Lower leg skin (tissue), 4 donors: ENCODE measurements around the gene GRIN2A. TPM values are rescaled to one million over a fixed set of nuclear protein-coding genes. Genes with fewer than 3 reads are reported as not detected.

Source experiments
- DNase-seq, 2 donors: peaks; one replicate each; pipeline ENCODE4 v3.0.0-alpha.2; 2019; ENCODE audit warnings: low spot score in 2 of 2
- H3K4me3 ChIP-seq: fragments of 200-600 bp; sonication (generic); 2 replicates; pipeline ENCODE4 v1.5.1; 2017; ENCODE audit warnings: mild to moderate bottlenecking, low read depth; ENCODE audit not compliant: poor library complexity, severe bottlenecking
- CTCF ChIP-seq, 3 donors: fragments of 450-650 bp; IDR thresholded peaks; one replicate each; pipeline ENCODE4 v1.5.1; 2016; ENCODE audit warnings: antibody characterized with exemption in 3 of 3, mild to moderate bottlenecking in 3 of 3, moderate library complexity in 2 of 3
- POLR2A ChIP-seq, 2 donors: fragments of 450-650 bp; IDR thresholded peaks; one replicate each; pipeline ENCODE4 v1.6.1; 2016 to 2017; ENCODE audit warnings: antibody characterized with exemption in 2 of 2, mild to moderate bottlenecking in 1 of 2, moderate library complexity in 1 of 2
- WGBS, 2 donors: methylation state at CpG; one replicate each; pipeline ENCODE4 v1.1.5; 2018; 5-methylcytosine and 5-hydroxymethylcytosine counted together
- intact Hi-C: fragments of 100-400 bp; cut with DNase I; formaldehyde crosslinking; loops from one replicate; pipeline ENCODE4 v1.15.0; 2023; ENCODE audit warnings: low total_unique reads
- total RNA-seq, 4 donors: library from RNA; depleted of rRNA; stranded (reverse); fragments of >200 nt; gene quantifications; one replicate each; pipeline ENCODE4 v1.1.0, GENCODE V29; 2016

The GRIN2A gene
- total RNA-seq, 4 donors from 2014 or later: 0.30 to 1.7 (median 0.73) TPM

GRCh38 chr16:10138881-10139280 lies 43.3 kb downstream of the GRIN2A start:
- no peak for DNase-seq
- TF ChIP-seq POLR2A (IDR thresholded peaks at IDR 0.05) (no peak), CTCF (IDR thresholded peaks at IDR 0.05) (no peak)
- intact Hi-C loops: no loop called here
- 68 to 74% methylated on average over 5 of the region's 5 CpGs for WGBS, 2 donors
- H3K4me3 ChIP-seq: no peak overlapping the region

GRCh38 chr16:10137341-10137740 lies 44.9 kb downstream of the GRIN2A start:
- intact Hi-C loops: no loop called here
- 88 to 92% methylated on average over 5 of the region's 5 CpGs for WGBS, 2 donors
- no peak for DNase-seq
- no peak overlapping the region for H3K4me3 ChIP-seq
- TF ChIP-seq CTCF (IDR thresholded peaks at IDR 0.05): no peak
- no peak for TF ChIP-seq POLR2A (IDR thresholded peaks at IDR 0.05)

GRCh38 chr16:10136916-10137315 lies 45.3 kb downstream of the GRIN2A start:
- intact Hi-C loops: no loop called here
- no peak for DNase-seq
- H3K4me3 ChIP-seq: no peak overlapping the region
- WGBS, 2 donors: 40% methylated on average over 3 of the region's 3 CpGs
- TF ChIP-seq POLR2A (IDR thresholded peaks at IDR 0.05): no peak
- no peak for TF ChIP-seq CTCF (IDR thresholded peaks at IDR 0.05)

GRCh38 chr16:10130538-10130937 lies 51.7 kb downstream of the GRIN2A start:
- intact Hi-C loops: no loop called here
- WGBS, 2 donors: 62 to 67% methylated on average over 3 of the region's 3 CpGs
- TF ChIP-seq POLR2A (IDR thresholded peaks at IDR 0.05): no peak
- TF ChIP-seq CTCF (IDR thresholded peaks at IDR 0.05): no peak

GRCh38 chr16:10128397-10129258 lies 53.6 kb downstream of the GRIN2A start:
- 72 to 73% methylated on average over 9 of the region's 9 CpGs for WGBS, 2 donors
- intact Hi-C loops: no loop called here
- no peak overlapping the region for H3K4me3 ChIP-seq
- no peak for TF ChIP-seq CTCF (IDR thresholded peaks at IDR 0.05)
- no peak for TF ChIP-seq POLR2A (IDR thresholded peaks at IDR 0.05)
- DNase-seq: no peak

More at GRCh38 chr16:10130538-10130937, 51.7 kb downstream of the GRIN2A start:
- H3K4me3 ChIP-seq: no peak overlapping the region
- DNase-seq: no peak
